PC-3 (cell line): ENCODE results near the gene ST6GALNAC6.

Experiments
- EZH2 ChIP-seq: fragments of 300-600 bp; sonication (generic); IDR thresholded peaks from one replicate; pipeline ENCODE4 v1.6.1; 2017; ENCODE audit warnings: antibody characterized with exemption, mild to moderate bottlenecking, low read length; ENCODE audit not compliant: unreplicated experiment
- EZH2phosphoT487 ChIP-seq: fragments of 300-600 bp; sonication (generic); IDR thresholded peaks from 2 replicates; pipeline ENCODE4 v1.6.1; 2018; ENCODE audit warnings: mild to moderate bottlenecking, antibody characterized with exemption, low read length, borderline replicate concordance
- TF ChIP-seq, protein P1 (sequence below): fragments of 300-600 bp; sonication (generic); conservative IDR thresholded peaks from 2 replicates; pipeline ENCODE4 v1.5.1; 2017; ENCODE audit warnings: antibody characterized with exemption, low read depth, mild to moderate bottlenecking, low read length

DNA sequence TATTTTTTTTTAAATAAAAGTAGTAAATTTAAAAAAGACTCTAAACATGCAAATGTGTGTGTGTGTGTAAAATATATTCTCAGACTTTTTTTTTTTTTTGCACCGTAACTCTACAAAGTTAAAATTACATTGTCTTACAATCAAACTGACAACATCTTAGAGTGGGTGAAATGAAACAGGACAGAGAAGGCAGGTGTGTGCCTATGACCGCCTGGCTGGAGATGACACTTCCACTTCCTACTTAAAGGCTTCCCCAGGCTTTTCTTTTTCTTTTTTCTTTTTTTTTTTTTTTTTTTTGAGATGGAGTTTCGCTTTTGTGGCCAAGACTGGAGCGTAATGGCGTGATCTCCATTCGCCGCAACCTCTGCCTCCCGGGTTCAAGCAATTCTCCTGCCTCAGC, 19.3 kb downstream of the ST6GALNAC6 start:
- TF ChIP-seq EZH2 (no peak), EZH2phosphoT487 (no peak)
- TF ChIP-seq, protein P1, sequence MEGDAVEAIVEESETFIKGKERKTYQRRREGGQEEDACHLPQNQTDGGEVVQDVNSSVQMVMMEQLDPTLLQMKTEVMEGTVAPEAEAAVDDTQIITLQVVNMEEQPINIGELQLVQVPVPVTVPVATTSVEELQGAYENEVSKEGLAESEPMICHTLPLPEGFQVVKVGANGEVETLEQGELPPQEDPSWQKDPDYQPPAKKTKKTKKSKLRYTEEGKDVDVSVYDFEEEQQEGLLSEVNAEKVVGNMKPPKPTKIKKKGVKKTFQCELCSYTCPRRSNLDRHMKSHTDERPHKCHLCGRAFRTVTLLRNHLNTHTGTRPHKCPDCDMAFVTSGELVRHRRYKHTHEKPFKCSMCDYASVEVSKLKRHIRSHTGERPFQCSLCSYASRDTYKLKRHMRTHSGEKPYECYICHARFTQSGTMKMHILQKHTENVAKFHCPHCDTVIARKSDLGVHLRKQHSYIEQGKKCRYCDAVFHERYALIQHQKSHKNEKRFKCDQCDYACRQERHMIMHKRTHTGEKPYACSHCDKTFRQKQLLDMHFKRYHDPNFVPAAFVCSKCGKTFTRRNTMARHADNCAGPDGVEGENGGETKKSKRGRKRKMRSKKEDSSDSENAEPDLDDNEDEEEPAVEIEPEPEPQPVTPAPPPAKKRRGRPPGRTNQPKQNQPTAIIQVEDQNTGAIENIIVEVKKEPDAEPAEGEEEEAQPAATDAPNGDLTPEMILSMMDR, result no peak
